H1 (cell line): ENCODE results near the gene ANKRD61. TPM values are rescaled to one million over a fixed set of nuclear protein-coding genes. Genes with fewer than 3 reads are reported as not detected.

ENCODE experiments used
- CTCF ChIA-PET: fragments of 300-600 bp; sonication (Branson Sonifier 250); formaldehyde crosslinking; loops from one replicate; lab custom pipeline; 2021; ENCODE audit not compliant: partially characterized antibody; lab: Charles Lee
- POLR2A ChIA-PET: fragments of 300-600 bp; sonication (Branson Sonifier 250); formaldehyde crosslinking; loops from one replicate; lab custom pipeline; 2021; ENCODE audit warnings: inconsistent platforms; ENCODE audit not compliant: partially characterized antibody; lab: Charles Lee
- DNase-seq, 2 experiments: peaks; one replicate each; pipeline versions ENCODE4 v3.0.0 to v3.0.0-alpha.2; 2010 to 2022; ENCODE audit warnings: low spot score in 2 of 2, low read depth in 1 of 2, mixed read lengths in 1 of 2
- FAIRE-seq: peaks from 2 replicates; lab custom pipeline; 2011; peaks lifted over from hg19 to GRCh38; lab: Jason Lieb, UNC
- H2AFZ ChIP-seq: 2 replicates; pipeline ENCODE4 v1.8.1; 2012; ENCODE audit warnings: low read length, inconsistent platforms
- H2AK5ac ChIP-seq: 2 replicates; pipeline ENCODE4 v1.6.1; 2013; ENCODE audit warnings: low read depth, low read length
- H2BK120ac ChIP-seq: replicated peaks from 2 replicates; pipeline ENCODE3; 2013; ENCODE audit warnings: low read depth, low read length, inconsistent platforms
- H2BK12ac ChIP-seq: 2 replicates; pipeline ENCODE4 v1.6.1; 2013; ENCODE audit warnings: low read depth, low read length
- H2BK15ac ChIP-seq: 2 replicates; pipeline ENCODE4 v1.6.1; 2013; ENCODE audit warnings: low read length
- H2BK20ac ChIP-seq: 2 replicates; pipeline ENCODE4 v1.6.1; 2013; ENCODE audit warnings: low read length
- H2BK5ac ChIP-seq: 2 replicates; pipeline ENCODE4 v1.6.1; 2013; ENCODE audit warnings: low read depth, low read length
- H3K14ac ChIP-seq: 2 replicates; pipeline ENCODE4 v1.6.1; 2013; ENCODE audit warnings: inconsistent platforms; ENCODE audit not compliant: insufficient read length
- H3K18ac ChIP-seq: 2 replicates; pipeline ENCODE4 v1.6.1; 2013; ENCODE audit warnings: low read length; ENCODE audit errors: extremely low read depth
- H3K23ac ChIP-seq: 2 replicates; pipeline ENCODE4 v1.6.1; 2013; ENCODE audit warnings: inconsistent platforms; ENCODE audit not compliant: insufficient read length
- H3K23me2 ChIP-seq: 2 replicates; pipeline ENCODE4 v1.6.1; 2013; ENCODE audit warnings: low read depth, low read length
- H3K27ac ChIP-seq: 2 replicates; pipeline ENCODE4 v1.6.1; 2011; ENCODE audit warnings: low read depth, low read length, inconsistent platforms
- H3K27me3 ChIP-seq, 4 experiments: replicated peaks in 1 of 4; 1 replicate in 1 of 4; 2 replicates in 3 of 4; pipeline versions ENCODE4 v1.6.1 to v1.8.1; 2011 to 2013; ENCODE audit warnings: low read length in 3 of 4, mild to moderate bottlenecking in 3 of 4, inconsistent platforms in 2 of 4, mixed read lengths in 2 of 4, moderate library complexity in 1 of 4; ENCODE audit not compliant: control insufficient read depth in 3 of 4, insufficient read depth in 3 of 4; ENCODE audit errors: extremely low read depth in 1 of 4
- H3K36me3 ChIP-seq, 4 experiments: 2 replicates each; pipeline versions ENCODE4 v1.6.1 to v1.8.1; 2011 to 2013; ENCODE audit warnings: mild to moderate bottlenecking in 4 of 4, low read length in 3 of 4, moderate library complexity in 2 of 4, control low read depth in 1 of 4, inconsistent platforms in 1 of 4; ENCODE audit not compliant: insufficient read depth in 4 of 4, control insufficient read depth in 2 of 4
- H3K4ac ChIP-seq: replicated peaks from 2 replicates; pipeline ENCODE3; 2013; ENCODE audit warnings: low read length, low read depth, mixed read lengths, inconsistent platforms; ENCODE audit not compliant: insufficient read length
- H3K4me1 ChIP-seq, 4 experiments: replicated peaks in 1 of 4; 1 replicate in 1 of 4; 2 replicates in 3 of 4; pipeline versions ENCODE4 v1.6.1 to v1.8.1; 2011 to 2013; ENCODE audit warnings: low read length in 3 of 4, inconsistent platforms in 2 of 4, mixed read lengths in 1 of 4; ENCODE audit not compliant: insufficient read depth in 4 of 4, control insufficient read depth in 3 of 4
- H3K4me2 ChIP-seq, 2 experiments: 2 replicates each; pipeline versions ENCODE4 v1.6.1 to v1.8.1; 2011 to 2013; ENCODE audit warnings: low read depth in 2 of 2, low read length in 2 of 2, control low read depth in 1 of 2, inconsistent platforms in 1 of 2, mild to moderate bottlenecking in 1 of 2; ENCODE audit not compliant: insufficient read depth in 1 of 2
- H3K4me3 ChIP-seq, 4 experiments: fragments of 200-600, 300-600 bp in 1 of 4; sonication (generic), shearing (Covaris generic), sonication (Bioruptor Twin) in 1 of 4; 2 replicates each; pipeline versions ENCODE4 v1.5.1 to v1.8.1; 2011 to 2016; ENCODE audit warnings: low read length in 4 of 4, low read depth in 3 of 4, control low read depth in 2 of 4, inconsistent platforms in 2 of 4, mild to moderate bottlenecking in 2 of 4, mixed read lengths in 1 of 4, moderate library complexity in 1 of 4; ENCODE audit not compliant: insufficient read depth in 2 of 4; ENCODE audit errors: extremely low read depth in 1 of 4
- H3K56ac ChIP-seq: replicated peaks from 2 replicates; pipeline ENCODE3; 2013; ENCODE audit warnings: low read depth, mild to moderate bottlenecking, mixed read lengths, low read length, inconsistent platforms; ENCODE audit not compliant: insufficient read length
- H3K79me1 ChIP-seq: 2 replicates; pipeline ENCODE4 v1.6.1; 2013; ENCODE audit warnings: low read depth, low read length, control low read depth
- H3K79me2 ChIP-seq, 2 experiments: 2 replicates each; pipeline versions ENCODE4 v1.6.1 to v1.8.1; 2012 to 2013; ENCODE audit warnings: low read length in 2 of 2, mild to moderate bottlenecking in 2 of 2, inconsistent platforms in 1 of 2; ENCODE audit not compliant: insufficient read depth in 2 of 2, control insufficient read depth in 1 of 2
- H3K9ac ChIP-seq, 4 experiments: replicated peaks in 1 of 4; 1 replicate in 1 of 4; 2 replicates in 3 of 4; pipeline versions ENCODE4 v1.6.1 to v1.8.1; 2011 to 2013; ENCODE audit warnings: low read depth in 3 of 4, low read length in 3 of 4, control low read depth in 2 of 4, mild to moderate bottlenecking in 2 of 4, moderate library complexity in 2 of 4, inconsistent platforms in 1 of 4; ENCODE audit errors: extremely low read depth in 1 of 4
- H3K9me3 ChIP-seq, 2 experiments: 2 replicates each; pipeline versions ENCODE4 v1.6.1 to v1.8.1; 2012 to 2013; ENCODE audit warnings: mild to moderate bottlenecking in 2 of 2, moderate library complexity in 2 of 2, control low read depth in 1 of 2, inconsistent platforms in 1 of 2, low read depth in 1 of 2, low read length in 1 of 2, mixed read lengths in 1 of 2; ENCODE audit not compliant: insufficient read depth in 2 of 2
- H4K20me1 ChIP-seq, 2 experiments: replicated peaks in 1 of 2; 2 replicates each; pipeline versions ENCODE3 to v1.8.1; 2011 to 2013; ENCODE audit warnings: inconsistent platforms in 2 of 2, low read length in 2 of 2, mild to moderate bottlenecking in 1 of 2; ENCODE audit not compliant: insufficient read depth in 2 of 2, control insufficient read depth in 1 of 2
- H4K5ac ChIP-seq: 2 replicates; pipeline ENCODE4 v1.6.1; 2013; ENCODE audit warnings: low read length, low read depth, mixed read lengths, inconsistent platforms; ENCODE audit not compliant: insufficient read length
- H4K8ac ChIP-seq: 2 replicates; pipeline ENCODE4 v1.8.0; 2013; ENCODE audit warnings: mild to moderate bottlenecking, moderate library complexity, low read length, inconsistent platforms; ENCODE audit not compliant: insufficient read depth; ENCODE audit errors: extremely low read depth
- H4K91ac ChIP-seq: replicated peaks from 2 replicates; pipeline ENCODE3; 2013; ENCODE audit warnings: low read length, mixed read lengths, inconsistent platforms; ENCODE audit not compliant: insufficient read length
- CBX8 ChIP-seq: fragments of 300-800, 300-1000 bp; sonication (generic); IDR thresholded peaks from 2 replicates; pipeline ENCODE4 v1.7.1; 2016; ENCODE audit warnings: low read depth, low read length, borderline replicate concordance
- RAD21 ChIP-seq, 2 experiments: IDR thresholded peaks in 1 of 2; conservative IDR thresholded peaks in 1 of 2; 2 replicates each; pipeline ENCODE4 v1.6.1; 2011; ENCODE audit warnings: low read depth in 2 of 2, low read length in 2 of 2, improper control_type of control experiment in 1 of 2, inconsistent platforms in 1 of 2, mild to moderate bottlenecking in 1 of 2, moderate library complexity in 1 of 2
- SIN3A ChIP-seq, 2 experiments: IDR thresholded peaks in 1 of 2; conservative IDR thresholded peaks in 1 of 2; 2 replicates each; pipeline ENCODE4 v1.6.1; 2011 to 2012; ENCODE audit warnings: low read length in 2 of 2, improper control_type of control experiment in 1 of 2, low read depth in 1 of 2, mild to moderate bottlenecking in 1 of 2
- WGBS, 2 experiments: shearing (Covaris generic) in 1 of 2; methylation state at CpG; one replicate each; pipeline versions ENCODE4 v1.1.6 to v1.1.7; 2013 to 2015; ENCODE audit warnings: low lambda C conversion rate in 2 of 2, mixed read lengths in 2 of 2, inconsistent platforms in 1 of 2, low coverage in 1 of 2, missing lambda C conversion rate in 1 of 2; ENCODE audit not compliant: insufficient replicate concordance in 2 of 2, insufficient coverage in 1 of 2, insufficient read length in 1 of 2; ENCODE audit errors: extremely low coverage in 1 of 2, missing lambda C conversion rate in 1 of 2; 5-methylcytosine and 5-hydroxymethylcytosine counted together
- polyA plus RNA-seq, 7 experiments: library from polyadenylated mRNA; depleted of rRNA in 3 of 7; stranded (reverse) in 5 of 7; unstranded in 2 of 7; fragments of >200 nt in 5 of 7; fragments of 200-250 nt in 2 of 7; gene quantifications; 1 replicate in 5 of 7; 2 replicates in 1 of 7; 4 replicates in 1 of 7; pipeline versions ENCODE4 v1.2.1 to v1.2.3, GENCODE V29; 2011 to 2013; ENCODE audit warnings: missing spikeins in 2 of 7, mixed read lengths in 2 of 7
- total RNA-seq: library from RNA; stranded (reverse); fragmentation: NEBNext Ultra II Directional; extraction: Animal tissue kit (Norgen Biotek cat#: 25700); gene quantifications from 2 replicates; pipeline ENCODE4 v1.2.1, GENCODE V29; 2021
- TF ChIP-seq, protein P1 (sequence below), 3 experiments: IDR thresholded peaks; 1 replicate in 2 of 3; 2 replicates in 1 of 3; pipeline versions ENCODE4 v1.5.1 to v1.6.1; 2011; ENCODE audit warnings: low read length in 3 of 3, mild to moderate bottlenecking in 3 of 3, inconsistent platforms in 2 of 3, low read depth in 1 of 3, moderate library complexity in 1 of 3; ENCODE audit not compliant: insufficient read depth in 1 of 3; ENCODE audit errors: control extremely low read depth in 1 of 3

The ANKRD61 gene
- total and polyA plus RNA-seq, 2 of the 8 experiments (the other 6 are each of a cell fraction or from before 2014, with no cell fraction given) = 0.23 to 0.32 TPM

DNA sequence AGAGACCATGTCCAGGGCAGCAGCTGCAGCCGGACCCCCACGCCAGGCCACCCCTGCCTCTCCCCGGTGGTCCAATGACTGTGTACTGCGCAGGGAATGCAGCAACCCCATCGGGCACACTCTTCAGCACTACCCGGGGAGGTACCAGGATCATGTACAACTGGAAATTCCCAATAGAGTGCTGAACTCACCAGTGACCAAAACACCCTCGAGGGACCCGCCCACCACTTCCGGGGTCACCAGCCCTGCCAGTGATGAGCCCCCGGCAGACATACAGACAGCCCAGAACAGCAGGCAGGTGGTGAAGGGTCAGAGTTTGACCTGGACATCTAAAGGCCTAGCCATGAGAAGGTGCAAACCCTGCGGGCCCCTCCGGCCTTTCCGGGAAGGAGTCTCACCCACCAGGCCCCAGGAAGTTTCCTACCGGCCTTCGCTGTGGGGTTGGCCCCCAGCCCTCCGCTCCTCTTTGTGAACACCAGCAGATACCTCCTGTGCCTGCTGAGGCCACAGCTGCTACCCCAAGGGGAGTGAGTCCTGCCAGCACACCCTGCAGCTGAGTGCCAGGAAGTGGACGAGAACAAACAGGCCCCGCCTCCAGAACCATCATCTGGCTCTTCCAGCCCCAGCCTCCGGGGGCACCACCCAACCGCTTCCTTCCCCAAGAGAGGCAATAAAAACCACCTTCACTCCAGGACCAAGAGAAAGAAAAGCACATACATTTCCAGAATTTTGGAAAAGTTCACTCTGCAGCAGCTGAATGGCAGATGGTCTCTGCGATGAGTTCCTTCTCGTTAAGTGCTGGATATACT lies 5.0 kb upstream of the ANKRD61 start:
- H2BK12ac ChIP-seq = no peak overlapping the region
- no peak overlapping the region for H4K5ac ChIP-seq
- H3K23ac ChIP-seq = no peak overlapping the region
- H2AFZ ChIP-seq = no peak overlapping the region
- H3K27ac ChIP-seq = no peak overlapping the region
- no peaks in the 10 kb centered on the region for H3K23me2 ChIP-seq
- H3K79me1 ChIP-seq = no peaks in the 10 kb centered on the region
- H4K20me1 ChIP-seq = peaks cover 7 to 14% of the 10 kb centered on the region in 2 experiments
- H3K9me3 ChIP-seq = no peaks in the 10 kb centered on the region
- 89% methylated on average over 21 of the region's 22 CpGs; no CpG with 5 or more reads in 1 of the 2 experiments for WGBS, 2 experiments
- H2BK15ac ChIP-seq = no peak overlapping the region
- H3K14ac ChIP-seq = no peak overlapping the region
- POLR2A ChIA-PET = interaction anchor here (0.6 to 6.7 kb wide), 10 partner anchors 8 to 208 kb away, joined by 3 to 66 read pairs (median 3); partner anchors contain the start of genes AIMP2 and PMS2
- H3K4me3 ChIP-seq = no peak overlapping the region
- no peak overlapping the region for H3K4me2 ChIP-seq
- H3K79me2 ChIP-seq = peaks cover 0 to 2% of the 10 kb centered on the region in 2 experiments; a peak in 1 of 4 replicates
- no peak overlapping the region for H4K8ac ChIP-seq
- H2BK120ac ChIP-seq = no peak overlapping the region
- no peak overlapping the region for H3K18ac ChIP-seq
- no peak overlapping the region for H3K56ac ChIP-seq
- no peak overlapping the region for H2AK5ac ChIP-seq
- no peak overlapping the region for H3K4ac ChIP-seq
- H3K4me1 ChIP-seq = no peaks in the 10 kb centered on the region
- no peak overlapping the region for H2BK20ac ChIP-seq
- CTCF ChIA-PET = interaction anchor here (0.6 to 3.7 kb wide), 20 partner anchors 9 to 312 kb away, joined by 3 to 31 read pairs (median 4); partner anchors contain the start of genes AIMP2 and PMS2
- no peak overlapping the region for H2BK5ac ChIP-seq
- TF ChIP-seq SIN3A (conservative IDR thresholded peaks at IDR 0.05 in 1 of 2, IDR thresholded peaks at IDR 0.05 in 1 of 2; ENCODE audit: low read depth in 1 of 2, low read length in 2 of 2) (0 out of 4 replicates have a peak, but pooled peaks of 1 of the 2 experiments have one; percentile 24), RAD21 (IDR thresholded peaks at IDR 0.05 in 1 of 2, conservative IDR thresholded peaks at IDR 0.05 in 1 of 2; ENCODE audit: low read depth in 2 of 2, low read length in 2 of 2) (peak; percentile 61 to 63), CBX8 (no peak)
- TF ChIP-seq, protein P1, sequence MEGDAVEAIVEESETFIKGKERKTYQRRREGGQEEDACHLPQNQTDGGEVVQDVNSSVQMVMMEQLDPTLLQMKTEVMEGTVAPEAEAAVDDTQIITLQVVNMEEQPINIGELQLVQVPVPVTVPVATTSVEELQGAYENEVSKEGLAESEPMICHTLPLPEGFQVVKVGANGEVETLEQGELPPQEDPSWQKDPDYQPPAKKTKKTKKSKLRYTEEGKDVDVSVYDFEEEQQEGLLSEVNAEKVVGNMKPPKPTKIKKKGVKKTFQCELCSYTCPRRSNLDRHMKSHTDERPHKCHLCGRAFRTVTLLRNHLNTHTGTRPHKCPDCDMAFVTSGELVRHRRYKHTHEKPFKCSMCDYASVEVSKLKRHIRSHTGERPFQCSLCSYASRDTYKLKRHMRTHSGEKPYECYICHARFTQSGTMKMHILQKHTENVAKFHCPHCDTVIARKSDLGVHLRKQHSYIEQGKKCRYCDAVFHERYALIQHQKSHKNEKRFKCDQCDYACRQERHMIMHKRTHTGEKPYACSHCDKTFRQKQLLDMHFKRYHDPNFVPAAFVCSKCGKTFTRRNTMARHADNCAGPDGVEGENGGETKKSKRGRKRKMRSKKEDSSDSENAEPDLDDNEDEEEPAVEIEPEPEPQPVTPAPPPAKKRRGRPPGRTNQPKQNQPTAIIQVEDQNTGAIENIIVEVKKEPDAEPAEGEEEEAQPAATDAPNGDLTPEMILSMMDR (IDR thresholded peaks at IDR 0.05; ENCODE audit: control extremely low read depth in 1 of 3, insufficient read depth in 1 of 3, low read depth in 1 of 3, low read length in 3 of 3) = peak; percentile 64 to 69 (median 66)
- DNase-seq (peak; percentile 29 to 75), FAIRE-seq (no peak)
- peaks cover 23 to 82% (median 61%) of the 10 kb centered on the region in 4 experiments for H3K36me3 ChIP-seq
- H4K91ac ChIP-seq = no peak overlapping the region
- no peaks in the 10 kb centered on the region for H3K27me3 ChIP-seq
- no peak overlapping the region for H3K9ac ChIP-seq
